GM12801 (cell line): Measurements from ENCODE around the gene LRRC61.

Experiments used
- CTCF ChIP-seq: IDR thresholded peaks from one replicate; pipeline ENCODE4 v1.5.1; 2011; ENCODE audit warnings: control low read depth; ENCODE audit not compliant: insufficient read length; ENCODE audit errors: extremely low read depth

The LRRC61 gene

GRCh38 chr7:150378115-150378852, 55.1 kb downstream of the LRRC61 start:
- TF ChIP-seq CTCF, result no peak

- no peak for TF ChIP-seq CTCF
These were observed 55.8 kb downstream of the LRRC61 start, which contains the start of gene ZNF775 for GRCh38 chr7:150378853-150379440. Gene ZNF775, plus strand, starts transcription at chr7:150379330. Its CDS starts 9,141 bp downstream, at chr7:150388471.

GRCh38 chr7:150379441-150380379, 56.6 kb downstream of the LRRC61 start:
- no peak for TF ChIP-seq CTCF

- no peak for TF ChIP-seq CTCF
These were observed 57.3 kb downstream of the LRRC61 start for GRCh38 chr7:150380463-150380862.

- TF ChIP-seq CTCF, result no peak
These were observed 57.9 kb downstream of the LRRC61 start for GRCh38 chr7:150381096-150381495.

- no peak for TF ChIP-seq CTCF
These were observed 58.6 kb downstream of the LRRC61 start for GRCh38 chr7:150381785-150382122.
